H1 (cell line): ENCODE data around the gene SLC39A2. TPM values are rescaled to one million over a fixed set of nuclear protein-coding genes. Genes with fewer than 3 reads are reported as not detected.

Source experiments
- CTCF ChIA-PET: fragments of 300-600 bp; sonication (Branson Sonifier 250); formaldehyde crosslinking; loops from one replicate; lab custom pipeline; 2021; ENCODE audit not compliant: partially characterized antibody; lab: Charles Lee
- POLR2A ChIA-PET: fragments of 300-600 bp; sonication (Branson Sonifier 250); formaldehyde crosslinking; loops from one replicate; lab custom pipeline; 2021; ENCODE audit warnings: inconsistent platforms; ENCODE audit not compliant: partially characterized antibody; lab: Charles Lee
- DNase-seq, 2 experiments: peaks; one replicate each; pipeline versions ENCODE4 v3.0.0 to v3.0.0-alpha.2; 2010 to 2022; ENCODE audit warnings: low spot score in 2 of 2, low read depth in 1 of 2, mixed read lengths in 1 of 2
- FAIRE-seq: peaks from 2 replicates; lab custom pipeline; 2011; peaks lifted over from hg19 to GRCh38; lab: Jason Lieb, UNC
- H2AFZ ChIP-seq: 2 replicates; pipeline ENCODE4 v1.8.1; 2012; ENCODE audit warnings: low read length, inconsistent platforms
- H2AK5ac ChIP-seq: 2 replicates; pipeline ENCODE4 v1.6.1; 2013; ENCODE audit warnings: low read depth, low read length
- H2BK120ac ChIP-seq: replicated peaks from 2 replicates; pipeline ENCODE3; 2013; ENCODE audit warnings: low read depth, low read length, inconsistent platforms
- H2BK12ac ChIP-seq: 2 replicates; pipeline ENCODE4 v1.6.1; 2013; ENCODE audit warnings: low read depth, low read length
- H2BK15ac ChIP-seq: 2 replicates; pipeline ENCODE4 v1.6.1; 2013; ENCODE audit warnings: low read length
- H2BK20ac ChIP-seq: 2 replicates; pipeline ENCODE4 v1.6.1; 2013; ENCODE audit warnings: low read length
- H2BK5ac ChIP-seq: 2 replicates; pipeline ENCODE4 v1.6.1; 2013; ENCODE audit warnings: low read depth, low read length
- H3K14ac ChIP-seq: 2 replicates; pipeline ENCODE4 v1.6.1; 2013; ENCODE audit warnings: inconsistent platforms; ENCODE audit not compliant: insufficient read length
- H3K18ac ChIP-seq: 2 replicates; pipeline ENCODE4 v1.6.1; 2013; ENCODE audit warnings: low read length; ENCODE audit errors: extremely low read depth
- H3K23ac ChIP-seq: 2 replicates; pipeline ENCODE4 v1.6.1; 2013; ENCODE audit warnings: inconsistent platforms; ENCODE audit not compliant: insufficient read length
- H3K23me2 ChIP-seq: 2 replicates; pipeline ENCODE4 v1.6.1; 2013; ENCODE audit warnings: low read depth, low read length
- H3K27ac ChIP-seq: 2 replicates; pipeline ENCODE4 v1.6.1; 2011; ENCODE audit warnings: low read depth, low read length, inconsistent platforms
- H3K27me3 ChIP-seq, 4 experiments: replicated peaks in 1 of 4; 1 replicate in 1 of 4; 2 replicates in 3 of 4; pipeline versions ENCODE4 v1.6.1 to v1.8.1; 2011 to 2013; ENCODE audit warnings: low read length in 3 of 4, mild to moderate bottlenecking in 3 of 4, inconsistent platforms in 2 of 4, mixed read lengths in 2 of 4, moderate library complexity in 1 of 4; ENCODE audit not compliant: control insufficient read depth in 3 of 4, insufficient read depth in 3 of 4; ENCODE audit errors: extremely low read depth in 1 of 4
- H3K36me3 ChIP-seq, 4 experiments: 2 replicates each; pipeline versions ENCODE4 v1.6.1 to v1.8.1; 2011 to 2013; ENCODE audit warnings: mild to moderate bottlenecking in 4 of 4, low read length in 3 of 4, moderate library complexity in 2 of 4, control low read depth in 1 of 4, inconsistent platforms in 1 of 4; ENCODE audit not compliant: insufficient read depth in 4 of 4, control insufficient read depth in 2 of 4
- H3K4ac ChIP-seq: replicated peaks from 2 replicates; pipeline ENCODE3; 2013; ENCODE audit warnings: low read length, low read depth, mixed read lengths, inconsistent platforms; ENCODE audit not compliant: insufficient read length
- H3K4me1 ChIP-seq, 4 experiments: replicated peaks in 1 of 4; 1 replicate in 1 of 4; 2 replicates in 3 of 4; pipeline versions ENCODE4 v1.6.1 to v1.8.1; 2011 to 2013; ENCODE audit warnings: low read length in 3 of 4, inconsistent platforms in 2 of 4, mixed read lengths in 1 of 4; ENCODE audit not compliant: insufficient read depth in 4 of 4, control insufficient read depth in 3 of 4
- H3K4me2 ChIP-seq, 2 experiments: 2 replicates each; pipeline versions ENCODE4 v1.6.1 to v1.8.1; 2011 to 2013; ENCODE audit warnings: low read depth in 2 of 2, low read length in 2 of 2, control low read depth in 1 of 2, inconsistent platforms in 1 of 2, mild to moderate bottlenecking in 1 of 2; ENCODE audit not compliant: insufficient read depth in 1 of 2
- H3K4me3 ChIP-seq, 4 experiments: fragments of 200-600, 300-600 bp in 1 of 4; sonication (generic), shearing (Covaris generic), sonication (Bioruptor Twin) in 1 of 4; 2 replicates each; pipeline versions ENCODE4 v1.5.1 to v1.8.1; 2011 to 2016; ENCODE audit warnings: low read length in 4 of 4, low read depth in 3 of 4, control low read depth in 2 of 4, inconsistent platforms in 2 of 4, mild to moderate bottlenecking in 2 of 4, mixed read lengths in 1 of 4, moderate library complexity in 1 of 4; ENCODE audit not compliant: insufficient read depth in 2 of 4; ENCODE audit errors: extremely low read depth in 1 of 4
- H3K56ac ChIP-seq: replicated peaks from 2 replicates; pipeline ENCODE3; 2013; ENCODE audit warnings: low read depth, mild to moderate bottlenecking, mixed read lengths, low read length, inconsistent platforms; ENCODE audit not compliant: insufficient read length
- H3K79me1 ChIP-seq: 2 replicates; pipeline ENCODE4 v1.6.1; 2013; ENCODE audit warnings: low read depth, low read length, control low read depth
- H3K79me2 ChIP-seq, 2 experiments: 2 replicates each; pipeline versions ENCODE4 v1.6.1 to v1.8.1; 2012 to 2013; ENCODE audit warnings: low read length in 2 of 2, mild to moderate bottlenecking in 2 of 2, inconsistent platforms in 1 of 2; ENCODE audit not compliant: insufficient read depth in 2 of 2, control insufficient read depth in 1 of 2
- H3K9ac ChIP-seq, 4 experiments: replicated peaks in 1 of 4; 1 replicate in 1 of 4; 2 replicates in 3 of 4; pipeline versions ENCODE4 v1.6.1 to v1.8.1; 2011 to 2013; ENCODE audit warnings: low read depth in 3 of 4, low read length in 3 of 4, control low read depth in 2 of 4, mild to moderate bottlenecking in 2 of 4, moderate library complexity in 2 of 4, inconsistent platforms in 1 of 4; ENCODE audit errors: extremely low read depth in 1 of 4
- H3K9me3 ChIP-seq, 2 experiments: 2 replicates each; pipeline versions ENCODE4 v1.6.1 to v1.8.1; 2012 to 2013; ENCODE audit warnings: mild to moderate bottlenecking in 2 of 2, moderate library complexity in 2 of 2, control low read depth in 1 of 2, inconsistent platforms in 1 of 2, low read depth in 1 of 2, low read length in 1 of 2, mixed read lengths in 1 of 2; ENCODE audit not compliant: insufficient read depth in 2 of 2
- H4K20me1 ChIP-seq, 2 experiments: replicated peaks in 1 of 2; 2 replicates each; pipeline versions ENCODE3 to v1.8.1; 2011 to 2013; ENCODE audit warnings: inconsistent platforms in 2 of 2, low read length in 2 of 2, mild to moderate bottlenecking in 1 of 2; ENCODE audit not compliant: insufficient read depth in 2 of 2, control insufficient read depth in 1 of 2
- H4K5ac ChIP-seq: 2 replicates; pipeline ENCODE4 v1.6.1; 2013; ENCODE audit warnings: low read length, low read depth, mixed read lengths, inconsistent platforms; ENCODE audit not compliant: insufficient read length
- H4K8ac ChIP-seq: 2 replicates; pipeline ENCODE4 v1.8.0; 2013; ENCODE audit warnings: mild to moderate bottlenecking, moderate library complexity, low read length, inconsistent platforms; ENCODE audit not compliant: insufficient read depth; ENCODE audit errors: extremely low read depth
- H4K91ac ChIP-seq: replicated peaks from 2 replicates; pipeline ENCODE3; 2013; ENCODE audit warnings: low read length, mixed read lengths, inconsistent platforms; ENCODE audit not compliant: insufficient read length
- ASH2L ChIP-seq: fragments of 200-600, 300-600 bp; sonication (generic); IDR thresholded peaks from one replicate; pipeline ENCODE4 v1.7.1; 2017; ENCODE audit warnings: low read length
- RXRA ChIP-seq: IDR thresholded peaks from 2 replicates; pipeline ENCODE4 v1.6.1; 2011; ENCODE audit warnings: low read depth, mild to moderate bottlenecking, low read length, moderate library complexity; ENCODE audit not compliant: insufficient read depth
- SIN3A ChIP-seq, 2 experiments: IDR thresholded peaks in 1 of 2; conservative IDR thresholded peaks in 1 of 2; 2 replicates each; pipeline ENCODE4 v1.6.1; 2011 to 2012; ENCODE audit warnings: low read length in 2 of 2, improper control_type of control experiment in 1 of 2, low read depth in 1 of 2, mild to moderate bottlenecking in 1 of 2
- ZNF274 ChIP-seq: IDR thresholded peaks from 2 replicates; pipeline ENCODE4 v1.7.0; 2012; ENCODE audit warnings: low read length, borderline replicate concordance; ENCODE audit errors: extremely low read depth
- WGBS, 2 experiments: shearing (Covaris generic) in 1 of 2; methylation state at CpG; one replicate each; pipeline versions ENCODE4 v1.1.6 to v1.1.7; 2013 to 2015; ENCODE audit warnings: low lambda C conversion rate in 2 of 2, mixed read lengths in 2 of 2, inconsistent platforms in 1 of 2, low coverage in 1 of 2, missing lambda C conversion rate in 1 of 2; ENCODE audit not compliant: insufficient replicate concordance in 2 of 2, insufficient coverage in 1 of 2, insufficient read length in 1 of 2; ENCODE audit errors: extremely low coverage in 1 of 2, missing lambda C conversion rate in 1 of 2; 5-methylcytosine and 5-hydroxymethylcytosine counted together
- polyA plus RNA-seq, 7 experiments: library from polyadenylated mRNA; depleted of rRNA in 3 of 7; stranded (reverse) in 5 of 7; unstranded in 2 of 7; fragments of >200 nt in 5 of 7; fragments of 200-250 nt in 2 of 7; gene quantifications; 1 replicate in 5 of 7; 2 replicates in 1 of 7; 4 replicates in 1 of 7; pipeline versions ENCODE4 v1.2.1 to v1.2.3, GENCODE V29; 2011 to 2013; ENCODE audit warnings: missing spikeins in 2 of 7, mixed read lengths in 2 of 7
- total RNA-seq: library from RNA; stranded (reverse); fragmentation: NEBNext Ultra II Directional; extraction: Animal tissue kit (Norgen Biotek cat#: 25700); gene quantifications from 2 replicates; pipeline ENCODE4 v1.2.1, GENCODE V29; 2021
- TF ChIP-seq, protein P1 (sequence below): IDR thresholded peaks from 2 replicates; pipeline ENCODE4 v1.6.1; 2011; ENCODE audit warnings: low read depth, mild to moderate bottlenecking, low read length; ENCODE audit not compliant: insufficient read depth

SLC39A2 gene
- total and polyA plus RNA-seq, 2 of the 8 experiments (the other 6 are each of a cell fraction or from before 2014, with no cell fraction given) = 0.14 to 0.22 TPM

DNA sequence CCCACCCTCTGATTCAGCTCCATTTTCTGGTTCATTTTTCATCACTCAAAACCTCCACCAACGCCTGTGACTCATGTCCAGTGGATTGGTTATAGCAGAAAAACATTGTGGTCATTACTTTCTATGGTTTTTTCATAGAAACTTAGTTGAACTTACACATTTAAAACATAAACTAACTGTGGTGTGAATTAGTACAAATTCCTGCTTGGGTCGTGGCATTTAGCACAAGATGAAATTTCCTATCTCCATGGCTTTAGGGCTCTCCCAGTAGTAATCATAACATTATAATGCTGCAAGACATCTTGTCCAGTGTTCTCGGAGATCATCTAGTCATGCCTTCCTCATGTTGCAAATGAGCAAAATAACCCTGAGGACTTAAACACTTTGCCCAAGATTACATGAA lies 50.2 kb downstream of the SLC39A2 start:
- H4K20me1 ChIP-seq = no peaks in the 10 kb centered on the region
- H3K27me3 ChIP-seq = no peaks in the 10 kb centered on the region
- WGBS, 2 experiments = 82% methylated on average over 3 of the region's 3 CpGs; no CpG with 5 or more reads in 1 of the 2 experiments
- H2BK120ac ChIP-seq = no peak overlapping the region
- H3K27ac ChIP-seq = no peak overlapping the region
- TF ChIP-seq SIN3A (conservative IDR thresholded peaks at IDR 0.05 in 1 of 2, IDR thresholded peaks at IDR 0.05 in 1 of 2; ENCODE audit: low read depth in 1 of 2, low read length in 2 of 2) (no peak), RXRA (no peak), ASH2L (no peak), ZNF274 (no peak)
- TF ChIP-seq, protein P1, sequence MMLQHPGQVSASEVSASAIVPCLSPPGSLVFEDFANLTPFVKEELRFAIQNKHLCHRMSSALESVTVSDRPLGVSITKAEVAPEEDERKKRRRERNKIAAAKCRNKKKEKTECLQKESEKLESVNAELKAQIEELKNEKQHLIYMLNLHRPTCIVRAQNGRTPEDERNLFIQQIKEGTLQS = no peak
- H2AFZ ChIP-seq = no peak overlapping the region
- DNase-seq (no peak), FAIRE-seq (no peak)
- no peak overlapping the region for H2BK5ac ChIP-seq
- no peak overlapping the region for H4K91ac ChIP-seq
- POLR2A ChIA-PET = interaction anchor here (1.3 kb wide), 1 partner anchor 10 kb away, joined by 3 read pairs; no protein-coding TSS in a partner anchor
- no peak overlapping the region for H4K8ac ChIP-seq
- no peak overlapping the region for H3K9ac ChIP-seq
- H3K56ac ChIP-seq = no peak overlapping the region
- H3K23ac ChIP-seq = no peak overlapping the region
- peaks cover 0 to under 1% (median 0%) of the 10 kb centered on the region in 4 experiments; a peak in 1 of 7 replicates for H3K4me1 ChIP-seq
- H4K5ac ChIP-seq = no peak overlapping the region
- no peak overlapping the region for H2BK12ac ChIP-seq
- no peaks in the 10 kb centered on the region for H3K79me2 ChIP-seq
- no peak overlapping the region for H2BK15ac ChIP-seq
- no peak overlapping the region for H3K18ac ChIP-seq
- H3K4me2 ChIP-seq = no peak overlapping the region
- no peaks in the 10 kb centered on the region for H3K36me3 ChIP-seq
- no peaks in the 10 kb centered on the region for H3K9me3 ChIP-seq
- no peak overlapping the region for H2BK20ac ChIP-seq
- no peak overlapping the region for H3K4ac ChIP-seq
- H3K79me1 ChIP-seq = no peaks in the 10 kb centered on the region
- CTCF ChIA-PET = interaction anchor here (0.9 to 3.7 kb wide), 7 partner anchors 10 to 78 kb away, joined by 3 to 28 read pairs (median 7); no protein-coding TSS in a partner anchor
- no peaks in the 10 kb centered on the region for H3K23me2 ChIP-seq
- no peak overlapping the region for H3K14ac ChIP-seq
- no peak overlapping the region for H2AK5ac ChIP-seq
- no peak overlapping the region for H3K4me3 ChIP-seq
